ENCODE data around the gene SRSF2.

Gene SRSF2

DNA sequence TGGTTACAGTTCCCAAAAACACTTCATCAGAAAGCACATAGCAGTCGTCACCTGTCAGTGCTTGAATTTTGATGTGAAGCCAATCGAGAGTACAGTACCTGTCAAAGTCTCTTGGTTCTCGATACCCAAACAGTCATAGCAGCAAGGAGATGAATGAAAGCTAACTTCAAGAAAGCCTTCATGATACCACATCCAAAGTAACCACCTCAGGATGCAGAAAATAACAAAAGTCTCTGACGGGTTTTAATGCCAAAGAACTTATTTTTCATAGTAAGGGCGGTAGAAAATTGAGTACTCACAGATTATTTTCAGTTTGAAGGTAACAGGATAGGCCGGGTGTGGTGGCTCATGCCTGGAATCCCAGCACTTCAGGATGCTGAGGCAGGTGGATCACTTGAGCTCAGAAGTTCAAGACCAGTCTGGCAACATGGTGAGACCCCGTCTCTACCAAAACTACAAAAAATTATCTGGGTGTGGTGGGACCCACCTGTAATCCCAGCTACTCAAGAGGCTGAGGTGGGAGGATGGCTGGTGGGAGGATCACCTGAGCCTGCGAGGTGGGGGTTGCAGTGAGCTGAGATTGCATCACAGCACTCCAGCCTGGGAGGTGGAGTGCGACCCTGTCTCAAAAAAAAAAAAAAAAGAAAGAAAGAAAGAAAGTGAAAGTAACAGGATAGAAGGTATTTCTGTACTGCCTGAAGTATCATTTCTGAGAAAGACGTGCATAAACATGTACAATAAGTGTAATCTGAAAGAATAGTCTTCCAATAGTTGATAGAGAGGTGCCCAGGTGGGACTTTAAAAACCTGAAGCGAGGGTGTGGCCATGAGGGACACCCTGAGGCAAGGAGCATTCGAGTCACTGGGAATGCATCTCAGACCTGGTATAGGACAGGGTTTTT, 16.2 kb upstream of the SRSF2 start:
- no peak overlapping the region for H3K4me3 ChIP-seq (ENCODE audit: severe bottlenecking)
- no peaks in the 10 kb centered on the region for H3K9me3 ChIP-seq (ENCODE audit: severe bottlenecking)
- H3K4me1 ChIP-seq (ENCODE audit: insufficient read depth, poor library complexity, severe bottlenecking), result peaks cover 4% of the 10 kb centered on the region
- no peak overlapping the region for H3K27ac ChIP-seq (ENCODE audit: poor library complexity, severe bottlenecking)
- H3K36me3 ChIP-seq (ENCODE audit: low read depth), result peaks cover 26% of the 10 kb centered on the region
- ATAC-seq (ENCODE audit: low read depth) (peak; percentile 29; the same call in 1 of the 3 replicates), DNase-seq (ENCODE audit: low spot score) (no peak)
- TF ChIP-seq, protein P1, sequence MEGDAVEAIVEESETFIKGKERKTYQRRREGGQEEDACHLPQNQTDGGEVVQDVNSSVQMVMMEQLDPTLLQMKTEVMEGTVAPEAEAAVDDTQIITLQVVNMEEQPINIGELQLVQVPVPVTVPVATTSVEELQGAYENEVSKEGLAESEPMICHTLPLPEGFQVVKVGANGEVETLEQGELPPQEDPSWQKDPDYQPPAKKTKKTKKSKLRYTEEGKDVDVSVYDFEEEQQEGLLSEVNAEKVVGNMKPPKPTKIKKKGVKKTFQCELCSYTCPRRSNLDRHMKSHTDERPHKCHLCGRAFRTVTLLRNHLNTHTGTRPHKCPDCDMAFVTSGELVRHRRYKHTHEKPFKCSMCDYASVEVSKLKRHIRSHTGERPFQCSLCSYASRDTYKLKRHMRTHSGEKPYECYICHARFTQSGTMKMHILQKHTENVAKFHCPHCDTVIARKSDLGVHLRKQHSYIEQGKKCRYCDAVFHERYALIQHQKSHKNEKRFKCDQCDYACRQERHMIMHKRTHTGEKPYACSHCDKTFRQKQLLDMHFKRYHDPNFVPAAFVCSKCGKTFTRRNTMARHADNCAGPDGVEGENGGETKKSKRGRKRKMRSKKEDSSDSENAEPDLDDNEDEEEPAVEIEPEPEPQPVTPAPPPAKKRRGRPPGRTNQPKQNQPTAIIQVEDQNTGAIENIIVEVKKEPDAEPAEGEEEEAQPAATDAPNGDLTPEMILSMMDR (IDR thresholded peaks at IDR 0.05; ENCODE audit: poor library complexity, severe bottlenecking), result no peak
- no peaks in the 10 kb centered on the region for H3K27me3 ChIP-seq (ENCODE audit: insufficient read depth, poor library complexity, severe bottlenecking)

DNA sequence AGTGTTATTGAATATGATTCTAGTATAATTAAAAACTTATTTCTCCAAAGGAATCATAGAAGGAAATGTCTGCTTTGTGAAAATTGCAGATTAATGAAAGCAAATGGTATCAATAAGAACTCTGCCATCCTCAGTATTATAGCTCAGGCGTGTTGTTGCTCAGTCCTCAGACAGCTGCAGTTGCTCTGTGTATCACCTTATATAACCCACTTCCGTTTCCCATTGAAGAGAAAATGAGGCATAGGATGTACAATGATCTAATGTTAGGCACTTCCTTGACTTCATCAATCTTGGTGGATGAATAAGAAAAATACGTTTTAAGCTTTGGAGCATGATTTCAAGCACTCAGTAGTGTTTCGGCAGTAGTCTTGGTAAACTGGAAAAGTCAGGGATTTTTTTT, 14.9 kb upstream of the SRSF2 start:
- DNase-seq (ENCODE audit: low spot score), result no peak
- ATAC-seq (ENCODE audit: low read depth), result no peak
- Histone ChIP-seq H3K4me3 (ENCODE audit: severe bottlenecking) (no peak overlapping the region), H3K4me1 (ENCODE audit: insufficient read depth, poor library complexity, severe bottlenecking) (peaks cover 4% of the 10 kb centered on the region), H3K36me3 (ENCODE audit: low read depth) (peaks cover 14% of the 10 kb centered on the region), H3K9me3 (ENCODE audit: severe bottlenecking) (no peaks in the 10 kb centered on the region), H3K27me3 (ENCODE audit: insufficient read depth, poor library complexity, severe bottlenecking) (no peaks in the 10 kb centered on the region), H3K27ac (ENCODE audit: poor library complexity, severe bottlenecking) (no peak overlapping the region)
- TF ChIP-seq, protein P1 (IDR thresholded peaks at IDR 0.05; ENCODE audit: poor library complexity, severe bottlenecking), result no peak

DNA sequence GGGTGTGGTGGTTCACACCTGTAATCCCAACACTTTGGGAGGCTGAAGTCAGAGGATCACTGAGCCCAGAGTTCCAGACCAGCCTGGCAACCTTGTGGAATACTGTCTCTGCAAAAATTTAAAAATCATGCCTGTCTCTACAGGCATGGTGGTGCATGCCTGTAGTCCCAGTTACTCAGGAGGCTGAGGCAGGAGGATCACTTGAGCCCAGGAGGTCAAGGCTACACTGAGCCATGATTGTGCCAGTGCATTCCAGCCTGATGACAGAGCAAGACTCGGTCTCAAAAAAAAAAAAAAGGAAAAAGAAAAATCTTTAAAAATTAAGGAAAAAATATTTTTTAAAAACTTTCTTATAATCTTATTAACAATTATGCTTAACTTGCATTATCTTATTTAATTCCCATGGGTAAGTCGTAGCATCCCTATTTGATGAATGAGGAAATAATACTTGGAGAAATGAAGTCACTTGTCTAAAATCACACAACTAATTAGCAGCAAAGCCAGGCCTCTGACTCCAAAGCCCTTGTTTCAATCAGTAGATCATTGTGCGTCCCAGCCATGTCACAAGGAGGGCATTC, 14.4 kb upstream of the SRSF2 start:
- TF ChIP-seq, protein P1 (IDR thresholded peaks at IDR 0.05; ENCODE audit: poor library complexity, severe bottlenecking), result no peak
- no peak overlapping the region for H3K4me3 ChIP-seq (ENCODE audit: severe bottlenecking)
- DNase-seq (ENCODE audit: low spot score) (no peak), ATAC-seq (ENCODE audit: low read depth) (no peak)
- H3K27ac ChIP-seq (ENCODE audit: poor library complexity, severe bottlenecking), result no peak overlapping the region
- peaks cover 13% of the 10 kb centered on the region for H3K36me3 ChIP-seq (ENCODE audit: low read depth)
- H3K4me1 ChIP-seq (ENCODE audit: insufficient read depth, poor library complexity, severe bottlenecking), result peaks cover 4% of the 10 kb centered on the region
- no peaks in the 10 kb centered on the region for H3K27me3 ChIP-seq (ENCODE audit: insufficient read depth, poor library complexity, severe bottlenecking)
- H3K9me3 ChIP-seq (ENCODE audit: severe bottlenecking), result no peaks in the 10 kb centered on the region

DNA sequence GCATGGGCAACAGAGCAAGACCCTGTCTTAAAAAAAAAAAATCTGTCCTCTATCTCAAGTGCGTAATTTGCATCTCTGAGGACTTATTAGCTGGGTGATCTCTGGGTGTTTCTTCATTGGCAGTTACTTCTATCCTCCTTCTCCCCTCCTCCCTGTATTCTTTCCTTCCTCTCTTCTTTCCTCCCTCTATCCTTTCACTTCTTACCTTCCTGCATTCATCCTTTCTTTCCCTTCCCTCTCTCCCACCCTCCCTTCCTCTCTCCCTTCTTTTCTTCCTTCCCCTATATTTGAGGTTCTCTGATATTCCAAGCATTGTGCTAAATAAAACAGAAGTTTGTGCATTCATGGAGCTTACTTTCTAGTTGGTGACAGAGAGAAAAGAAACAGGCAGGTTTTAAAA, 11.5 kb upstream of the SRSF2 start:
- TF ChIP-seq, protein P1 (IDR thresholded peaks at IDR 0.05; ENCODE audit: poor library complexity, severe bottlenecking), result no peak
- Histone ChIP-seq H3K27ac (ENCODE audit: poor library complexity, severe bottlenecking) (no peak overlapping the region), H3K9me3 (ENCODE audit: severe bottlenecking) (no peaks in the 10 kb centered on the region), H3K4me3 (ENCODE audit: severe bottlenecking) (no peak overlapping the region), H3K36me3 (ENCODE audit: low read depth) (peaks cover 22% of the 10 kb centered on the region), H3K27me3 (ENCODE audit: insufficient read depth, poor library complexity, severe bottlenecking) (no peaks in the 10 kb centered on the region), H3K4me1 (ENCODE audit: insufficient read depth, poor library complexity, severe bottlenecking) (peaks cover 4% of the 10 kb centered on the region)
- no peak for ATAC-seq (ENCODE audit: low read depth)
- DNase-seq (ENCODE audit: low spot score), result no peak
